ENCODE results near the gene PGM2L1.

- TF ChIP-seq EZH2 (optimal IDR thresholded peaks at IDR 0.05; ENCODE audit: low read depth, low read length) (no peak), CTCF (IDR thresholded peaks at IDR 0.05; ENCODE audit: low read length) (no peak)
Measured at GRCh38 chr11:74338963-74339362, 59.3 kb downstream of the PGM2L1 start.
